ENCODE data around the gene FNDC10.

DNA sequence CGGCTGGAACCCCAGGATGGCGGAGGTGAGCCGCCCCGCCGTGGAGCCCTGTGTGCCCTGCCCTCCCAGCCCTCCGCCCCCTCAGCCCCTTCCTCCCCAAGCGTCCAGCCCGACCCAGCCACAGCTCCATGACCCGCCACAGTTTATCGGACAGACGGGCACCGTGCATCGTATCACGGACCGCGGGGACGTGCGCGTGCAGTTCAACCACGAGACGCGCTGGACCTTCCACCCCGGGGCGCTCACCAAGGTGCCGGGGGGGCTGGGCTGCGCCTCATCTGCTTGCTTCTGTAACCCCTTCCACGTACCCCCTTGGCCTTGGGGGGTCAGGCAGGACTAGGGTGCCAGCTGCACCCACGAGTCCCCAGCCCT lies 25.5 kb upstream of the FNDC10 start:
- TF ChIP-seq POLR2AphosphoS5 (IDR thresholded peaks at IDR 0.05; ENCODE audit: insufficient read depth, low read depth, low read length), result no peak
- TF ChIP-seq, protein P1, sequence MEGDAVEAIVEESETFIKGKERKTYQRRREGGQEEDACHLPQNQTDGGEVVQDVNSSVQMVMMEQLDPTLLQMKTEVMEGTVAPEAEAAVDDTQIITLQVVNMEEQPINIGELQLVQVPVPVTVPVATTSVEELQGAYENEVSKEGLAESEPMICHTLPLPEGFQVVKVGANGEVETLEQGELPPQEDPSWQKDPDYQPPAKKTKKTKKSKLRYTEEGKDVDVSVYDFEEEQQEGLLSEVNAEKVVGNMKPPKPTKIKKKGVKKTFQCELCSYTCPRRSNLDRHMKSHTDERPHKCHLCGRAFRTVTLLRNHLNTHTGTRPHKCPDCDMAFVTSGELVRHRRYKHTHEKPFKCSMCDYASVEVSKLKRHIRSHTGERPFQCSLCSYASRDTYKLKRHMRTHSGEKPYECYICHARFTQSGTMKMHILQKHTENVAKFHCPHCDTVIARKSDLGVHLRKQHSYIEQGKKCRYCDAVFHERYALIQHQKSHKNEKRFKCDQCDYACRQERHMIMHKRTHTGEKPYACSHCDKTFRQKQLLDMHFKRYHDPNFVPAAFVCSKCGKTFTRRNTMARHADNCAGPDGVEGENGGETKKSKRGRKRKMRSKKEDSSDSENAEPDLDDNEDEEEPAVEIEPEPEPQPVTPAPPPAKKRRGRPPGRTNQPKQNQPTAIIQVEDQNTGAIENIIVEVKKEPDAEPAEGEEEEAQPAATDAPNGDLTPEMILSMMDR (IDR thresholded peaks at IDR 0.05; ENCODE audit: extremely low read depth in 1 of 2, insufficient read depth in 1 of 2, low read depth in 1 of 2, low read length in 2 of 2), result no peak
- no peak for TF ChIP-seq POLR2A (IDR thresholded peaks at IDR 0.05; ENCODE audit: low read depth, low read length)
- TF ChIP-seq FOS (IDR thresholded peaks at IDR 0.05; ENCODE audit: borderline replicate concordance, insufficient read depth, low read length), result no peak
- TF ChIP-seq EZH2 (IDR thresholded peaks at IDR 0.05; ENCODE audit: borderline replicate concordance, low read depth, low read length, severe bottlenecking), result no peak
- TF ChIP-seq MYC (IDR thresholded peaks at IDR 0.05; ENCODE audit: low read depth, low read length), result no peak

All from endothelial cell of umbilical vein (primary cell).